NCI-H1694 treated with DMSO at 0.1 percent for 48 hours (cell line): ENCODE data around the gene RAPGEF1.
A peak's percentile ranks its signal among the peaks of the same experiment; 100 is the strongest.
"Not testable (repeated sequence)": the region's sequence is repeated elsewhere in the genome, so short reads cannot be mapped to it uniquely, and the experiment has no call there.

Experiments
- DNase-seq: peaks from one replicate; lab custom pipeline; 2025; lab: John Stamatoyannopoulos, UW

RAPGEF1 gene, protein sequence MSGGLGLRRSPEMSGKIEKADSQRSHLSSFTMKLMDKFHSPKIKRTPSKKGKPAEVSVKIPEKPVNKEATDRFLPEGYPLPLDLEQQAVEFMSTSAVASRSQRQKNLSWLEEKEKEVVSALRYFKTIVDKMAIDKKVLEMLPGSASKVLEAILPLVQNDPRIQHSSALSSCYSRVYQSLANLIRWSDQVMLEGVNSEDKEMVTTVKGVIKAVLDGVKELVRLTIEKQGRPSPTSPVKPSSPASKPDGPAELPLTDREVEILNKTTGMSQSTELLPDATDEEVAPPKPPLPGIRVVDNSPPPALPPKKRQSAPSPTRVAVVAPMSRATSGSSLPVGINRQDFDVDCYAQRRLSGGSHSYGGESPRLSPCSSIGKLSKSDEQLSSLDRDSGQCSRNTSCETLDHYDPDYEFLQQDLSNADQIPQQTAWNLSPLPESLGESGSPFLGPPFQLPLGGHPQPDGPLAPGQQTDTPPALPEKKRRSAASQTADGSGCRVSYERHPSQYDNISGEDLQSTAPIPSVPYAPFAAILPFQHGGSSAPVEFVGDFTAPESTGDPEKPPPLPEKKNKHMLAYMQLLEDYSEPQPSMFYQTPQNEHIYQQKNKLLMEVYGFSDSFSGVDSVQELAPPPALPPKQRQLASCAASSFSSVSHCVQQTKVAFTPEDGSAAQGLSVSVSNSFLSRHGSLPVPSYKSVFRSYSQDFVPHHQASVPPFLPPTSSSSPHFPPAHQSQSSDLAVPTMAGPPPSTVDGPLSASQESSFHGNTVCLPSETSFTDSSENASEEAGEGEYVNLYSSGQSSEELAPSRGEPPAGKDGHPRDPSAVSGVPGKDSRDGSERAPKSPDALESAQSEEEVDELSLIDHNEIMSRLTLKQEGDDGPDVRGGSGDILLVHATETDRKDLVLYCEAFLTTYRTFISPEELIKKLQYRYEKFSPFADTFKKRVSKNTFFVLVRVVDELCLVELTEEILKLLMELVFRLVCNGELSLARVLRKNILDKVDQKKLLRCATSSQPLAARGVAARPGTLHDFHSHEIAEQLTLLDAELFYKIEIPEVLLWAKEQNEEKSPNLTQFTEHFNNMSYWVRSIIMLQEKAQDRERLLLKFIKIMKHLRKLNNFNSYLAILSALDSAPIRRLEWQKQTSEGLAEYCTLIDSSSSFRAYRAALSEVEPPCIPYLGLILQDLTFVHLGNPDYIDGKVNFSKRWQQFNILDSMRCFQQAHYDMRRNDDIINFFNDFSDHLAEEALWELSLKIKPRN (N-terminal part only)

GRCh38 chr9:131739959-131740648 lies at the start of gene RAPGEF1:
TSS of gene RAPGEF1 (minus strand) at chr9:131740076. CDS start at chr9:131739830, 246 bp downstream.
- DNase-seq: no peak

- no peak for DNase-seq
These were observed 49.0 kb upstream of the RAPGEF1 start for GRCh38 chr9:131788851-131789250.

DNA sequence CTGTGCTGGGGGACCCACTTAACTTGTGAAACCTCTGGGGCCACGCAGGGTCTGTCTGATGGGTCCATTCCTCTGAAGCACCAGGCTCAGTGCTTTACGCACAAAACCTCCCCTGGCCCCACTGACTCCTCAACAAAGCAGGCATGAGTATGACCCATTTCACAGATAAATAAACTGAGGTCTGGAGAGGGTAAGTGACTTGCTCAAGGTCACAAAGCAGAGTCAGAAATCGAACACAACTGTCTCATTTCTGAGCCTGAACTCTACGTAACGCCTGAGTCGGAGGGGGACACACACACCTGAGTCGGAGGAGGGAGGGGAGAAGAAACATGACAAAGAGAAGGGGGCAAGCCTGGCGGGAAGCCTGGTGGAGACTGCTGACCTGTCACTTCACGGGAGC lies 48.0 kb upstream of the RAPGEF1 start:
- no peak for DNase-seq

GRCh38 chr9:131784748-131785501 lies 45.0 kb upstream of the RAPGEF1 start:
- DNase-seq: no peak

GRCh38 chr9:131781069-131781468 lies 41.2 kb upstream of the RAPGEF1 start:
- DNase-seq: no peak

DNA sequence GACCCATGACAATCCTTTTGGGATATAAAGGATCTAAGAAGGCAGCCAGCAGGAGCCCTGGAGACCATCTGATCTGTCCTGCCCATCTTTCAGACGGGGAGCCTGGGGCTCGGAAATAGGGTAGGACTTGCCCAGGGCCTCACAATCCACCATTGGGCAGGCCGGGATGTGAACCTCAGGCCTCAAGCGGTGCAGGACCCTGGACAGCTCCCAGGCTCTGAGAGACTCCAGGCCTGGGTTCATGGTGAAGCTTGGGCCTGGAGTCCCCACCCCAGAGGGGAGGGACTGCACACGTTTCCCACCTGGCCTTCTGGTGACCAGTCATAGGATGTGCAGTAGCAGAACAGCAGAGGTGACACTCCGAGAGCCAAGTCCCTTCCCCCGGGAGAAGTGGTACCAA lies 36.6 kb upstream of the RAPGEF1 start:
- no peak for DNase-seq

DNA sequence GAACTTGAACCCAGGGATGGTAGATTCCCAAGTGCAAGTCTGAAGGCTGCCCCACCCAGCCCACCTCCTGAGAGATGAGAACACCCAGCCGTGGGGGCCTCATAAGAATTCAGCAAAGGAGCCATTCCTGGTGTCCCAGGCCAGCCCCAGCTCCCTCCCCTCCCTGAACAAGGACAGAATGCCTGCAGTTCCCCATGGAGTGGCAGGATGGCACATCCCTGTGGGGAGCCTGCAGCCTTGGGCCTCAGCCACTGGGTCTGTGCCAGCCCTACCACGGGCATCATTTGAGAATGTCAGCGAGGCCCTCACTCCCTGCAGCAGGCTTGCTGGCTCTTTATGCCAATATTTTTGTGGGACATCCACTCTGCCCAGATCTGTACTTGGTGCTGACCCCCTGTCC lies 36.2 kb upstream of the RAPGEF1 start:
- no peak for DNase-seq

GRCh38 chr9:131774636-131775035 lies 34.8 kb upstream of the RAPGEF1 start:
- no peak for DNase-seq

DNA sequence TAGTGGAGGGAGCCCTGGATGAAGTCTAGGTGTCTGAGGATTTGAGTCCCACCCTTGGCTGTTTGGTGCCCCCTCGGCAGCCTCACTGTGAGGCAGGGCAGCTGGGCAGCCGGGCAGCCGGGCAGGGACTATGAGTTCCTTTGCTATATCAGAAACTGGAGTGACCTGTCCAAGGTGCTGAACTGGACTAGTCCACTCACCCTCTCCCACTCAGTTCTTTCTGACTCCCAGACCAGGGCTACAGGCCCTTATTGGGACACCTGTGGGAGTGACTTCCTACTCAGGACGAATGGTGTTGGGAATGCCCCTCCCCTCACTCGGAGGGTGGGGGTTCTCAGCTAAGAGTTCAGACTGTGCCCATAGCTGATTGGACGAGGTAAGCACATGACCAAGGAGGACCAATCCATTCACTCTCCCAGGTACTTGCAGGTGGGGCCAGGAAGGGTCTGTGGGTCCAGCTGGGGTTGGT lies 34.1 kb upstream of the RAPGEF1 start:
- DNase-seq: no peak

GRCh38 chr9:131772940-131773339 lies 33.1 kb upstream of the RAPGEF1 start:
- DNase-seq: no peak

- no peak for DNase-seq
These were observed 31.8 kb upstream of the RAPGEF1 start for GRCh38 chr9:131771646-131772045.

DNA sequence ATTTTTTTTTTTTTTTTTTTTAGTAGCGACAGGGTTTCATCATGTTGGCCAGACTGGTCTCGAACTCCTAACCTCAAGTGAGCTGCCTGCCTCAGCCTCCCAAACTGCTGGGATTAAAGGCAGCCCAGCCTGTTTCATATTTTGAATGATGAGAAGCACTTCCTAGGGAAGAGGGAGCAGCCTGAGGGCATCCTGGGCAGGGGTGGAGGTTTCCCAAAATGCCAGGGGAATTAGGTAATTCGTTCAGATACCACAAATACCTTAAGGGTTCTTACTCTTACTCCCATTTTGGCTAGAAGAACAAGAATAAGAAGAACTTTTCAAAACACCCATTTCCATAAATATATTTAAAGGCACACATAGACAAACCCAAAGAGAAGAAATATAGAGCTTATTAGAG lies 29.5 kb upstream of the RAPGEF1 start:
- DNase-seq: no peak

GRCh38 chr9:131764568-131764967 lies 24.7 kb upstream of the RAPGEF1 start:
- DNase-seq: no peak

DNA sequence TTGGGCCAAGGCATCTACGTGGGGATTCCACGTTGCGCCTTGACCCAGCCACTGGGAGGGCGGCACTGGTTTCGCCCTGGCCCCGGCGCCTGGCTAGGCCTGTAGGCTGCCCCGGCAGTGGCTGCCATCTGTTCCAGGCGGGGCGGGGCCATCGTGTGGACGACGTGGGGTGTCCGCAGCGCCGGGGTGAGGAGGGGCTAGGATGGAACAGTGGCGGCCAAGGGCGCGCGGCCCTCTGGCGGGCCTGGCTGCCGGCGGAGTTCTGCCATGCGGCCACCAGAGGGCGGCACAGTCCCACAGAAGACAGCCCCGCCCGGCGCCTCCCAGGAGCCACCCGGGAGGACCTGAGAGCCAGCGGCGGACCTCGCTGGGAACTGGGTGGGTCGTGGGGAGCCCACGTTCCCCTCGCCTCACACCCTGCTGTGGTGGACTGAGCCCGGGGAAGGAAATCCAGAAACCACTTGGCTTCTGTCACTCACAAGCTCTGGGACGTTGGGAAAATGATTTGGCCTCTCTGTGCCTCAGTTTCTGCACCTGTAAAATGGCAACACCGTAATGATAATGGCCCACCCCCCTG lies 22.6 kb upstream of the RAPGEF1 start:
- peak; percentile 43 for DNase-seq

DNA sequence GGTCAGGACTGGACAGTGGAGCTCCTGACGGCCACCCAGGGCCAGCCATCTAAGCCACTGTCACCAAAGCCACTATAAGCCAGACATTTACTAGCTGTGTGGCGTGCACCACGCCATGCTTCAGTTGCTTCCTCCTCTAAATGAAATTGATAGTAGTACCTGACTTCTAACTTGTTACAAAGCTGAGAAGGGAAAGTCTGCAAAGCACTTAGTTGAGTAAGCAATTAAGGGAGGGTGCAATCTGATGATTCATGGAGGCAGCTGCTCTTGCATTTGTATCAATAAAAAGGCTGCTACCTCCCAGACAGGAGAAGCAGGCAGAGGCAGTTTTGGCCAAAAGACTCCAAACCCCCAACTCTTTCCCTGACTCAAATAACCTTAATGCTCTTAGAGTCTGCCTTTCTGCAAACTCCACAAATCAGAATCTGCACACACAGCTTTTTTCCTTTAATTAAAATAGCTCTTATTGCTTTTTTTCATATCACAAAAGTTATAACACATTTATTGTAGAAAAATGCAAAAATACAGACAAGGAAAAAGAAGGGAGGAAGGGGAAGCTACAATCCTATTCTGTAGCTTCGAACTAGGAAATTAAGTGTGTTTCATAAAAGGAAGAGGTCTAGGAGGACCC lies 19.3 kb upstream of the RAPGEF1 start:
- DNase-seq: no peak

DNA sequence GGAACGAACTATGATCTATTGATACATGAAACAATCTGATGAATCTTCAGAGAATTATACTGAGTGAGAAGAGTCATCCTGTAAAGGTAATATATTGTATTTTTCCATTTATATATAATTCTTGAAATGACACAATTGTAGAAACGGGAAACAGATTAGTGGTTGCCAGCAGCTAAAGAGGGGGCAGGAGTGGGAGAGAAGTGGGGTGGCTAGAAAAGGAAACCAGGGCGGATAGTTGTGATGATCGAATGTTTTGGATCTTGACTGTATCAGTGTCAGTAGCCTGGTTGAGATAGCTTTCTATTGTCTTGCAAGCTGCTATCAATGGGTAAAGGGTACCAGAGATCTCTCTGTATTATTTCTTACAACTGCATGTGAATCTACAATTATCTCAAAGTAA lies 17.7 kb upstream of the RAPGEF1 start:
- DNase-seq: no peak

GRCh38 chr9:131755541-131756198 lies 15.8 kb upstream of the RAPGEF1 start:
- DNase-seq: peak; percentile 65

- DNase-seq: no peak
These were observed 15.0 kb upstream of the RAPGEF1 start for GRCh38 chr9:131754846-131755245.

DNA sequence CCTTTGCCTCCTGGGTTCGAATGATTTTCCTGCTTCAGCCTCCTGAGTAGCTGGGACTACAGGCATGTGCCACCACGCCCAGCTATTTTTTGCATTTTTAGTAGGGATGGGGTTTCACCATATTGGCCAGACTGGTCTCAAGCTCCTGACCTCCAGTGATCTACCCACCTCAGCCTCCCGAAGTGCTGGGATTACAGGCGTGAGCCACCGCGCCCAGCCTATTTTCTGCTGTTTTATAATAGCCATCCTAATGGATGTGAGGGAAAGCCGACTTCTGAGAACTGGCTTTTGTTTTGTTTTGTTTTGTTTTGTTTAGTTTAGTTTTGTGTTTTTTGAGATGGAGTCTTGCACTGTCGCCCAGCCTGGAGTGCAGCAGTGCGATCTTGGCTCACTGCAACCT lies 13.9 kb upstream of the RAPGEF1 start:
- not testable (repeated sequence) for DNase-seq
